HG03097 (cell line): ENCODE measurements around the gene RPS19.

ENCODE experiments used
- ATAC-seq: cut with Tn5 transposase; IDR thresholded peaks from one replicate; pipeline ENCODE4 v1.9.1; 2021; ENCODE audit not compliant: unreplicated experiment, low FRiP score

RPS19 gene

DNA sequence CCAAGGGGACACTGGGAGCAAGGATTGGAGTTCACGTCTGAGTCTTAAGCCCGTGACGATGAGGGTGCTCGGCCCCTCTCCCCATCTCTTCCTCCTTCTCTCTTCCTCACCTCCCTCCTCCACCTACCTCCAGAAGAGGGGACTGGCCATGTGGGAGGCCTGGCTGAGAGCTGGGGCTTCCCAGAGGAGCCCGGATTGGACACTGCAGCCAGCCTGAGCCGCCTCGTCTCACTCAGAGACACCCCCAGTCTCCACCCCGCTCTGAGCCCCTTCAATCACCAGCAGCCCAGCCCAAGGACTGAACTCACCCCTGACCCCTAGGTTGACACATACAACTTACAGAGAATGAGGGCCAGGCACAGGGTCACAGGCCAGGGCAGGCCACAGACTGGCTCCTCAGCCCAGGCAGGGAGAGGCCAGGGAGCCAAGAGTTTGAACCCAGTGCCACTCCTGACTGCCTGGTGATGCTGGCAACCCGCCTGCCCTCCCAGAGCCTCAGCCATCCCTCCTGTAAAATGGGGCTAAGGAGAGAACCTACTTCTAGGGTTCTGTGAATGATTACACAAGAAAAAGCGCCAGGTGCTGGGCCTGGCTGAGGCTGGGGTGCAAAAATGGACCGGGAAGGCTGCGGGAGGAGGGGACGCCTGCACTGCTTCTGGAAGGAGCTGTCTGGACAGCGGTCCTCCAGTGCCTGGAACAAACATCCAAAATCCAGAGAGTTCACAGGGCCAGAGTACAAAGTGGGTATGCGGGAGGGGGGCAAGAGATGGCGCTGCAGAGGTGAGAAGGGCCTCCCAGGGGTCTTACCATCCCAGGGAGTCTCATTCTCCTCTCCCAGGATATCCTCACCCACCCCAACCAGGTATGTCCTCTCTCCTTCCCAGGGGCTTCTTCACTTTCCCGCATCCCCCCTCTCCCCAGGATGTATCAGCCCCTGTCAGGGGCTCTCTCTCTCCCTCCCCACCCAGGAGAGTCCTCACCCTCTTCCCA lies 18.2 kb downstream of the RPS19 start:
- ATAC-seq = no peak

GRCh38 chr19:41879080-41879479 lies 19.0 kb downstream of the RPS19 start:
- no peak for ATAC-seq

- no peak for ATAC-seq
Measured at GRCh38 chr19:41879670-41880328, 19.7 kb downstream of the RPS19 start.

DNA sequence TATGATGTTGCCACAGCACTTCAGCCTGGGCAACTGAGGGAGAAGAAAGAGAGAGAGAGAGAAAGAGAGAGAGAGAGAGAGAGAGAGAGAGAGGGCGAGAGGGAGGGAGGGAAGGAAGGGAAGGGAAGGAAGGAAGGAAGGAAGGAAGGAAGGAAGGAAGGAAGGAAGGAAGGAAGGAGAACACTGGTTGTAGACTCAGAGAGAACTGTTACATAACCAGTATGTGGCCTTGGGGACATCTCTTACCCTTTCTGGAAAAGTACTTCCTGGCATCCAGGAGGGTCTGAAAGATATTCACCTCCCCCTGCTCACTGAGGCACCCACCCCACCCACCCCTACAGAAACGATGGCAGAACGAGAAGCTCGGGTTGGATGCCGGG lies 20.3 kb downstream of the RPS19 start:
- no peak for ATAC-seq

GRCh38 chr19:41882568-41883462 lies 22.8 kb downstream of the RPS19 start, which contains the start of gene ARHGEF1:
ARHGEF1 (plus strand) TSS chr19:41883184; CDS start chr19:41888083, 4,899 bp downstream.
- ATAC-seq = no peak

- ATAC-seq = no peak
Measured at GRCh38 chr19:41883463-41883820, 23.4 kb downstream of the RPS19 start.

DNA sequence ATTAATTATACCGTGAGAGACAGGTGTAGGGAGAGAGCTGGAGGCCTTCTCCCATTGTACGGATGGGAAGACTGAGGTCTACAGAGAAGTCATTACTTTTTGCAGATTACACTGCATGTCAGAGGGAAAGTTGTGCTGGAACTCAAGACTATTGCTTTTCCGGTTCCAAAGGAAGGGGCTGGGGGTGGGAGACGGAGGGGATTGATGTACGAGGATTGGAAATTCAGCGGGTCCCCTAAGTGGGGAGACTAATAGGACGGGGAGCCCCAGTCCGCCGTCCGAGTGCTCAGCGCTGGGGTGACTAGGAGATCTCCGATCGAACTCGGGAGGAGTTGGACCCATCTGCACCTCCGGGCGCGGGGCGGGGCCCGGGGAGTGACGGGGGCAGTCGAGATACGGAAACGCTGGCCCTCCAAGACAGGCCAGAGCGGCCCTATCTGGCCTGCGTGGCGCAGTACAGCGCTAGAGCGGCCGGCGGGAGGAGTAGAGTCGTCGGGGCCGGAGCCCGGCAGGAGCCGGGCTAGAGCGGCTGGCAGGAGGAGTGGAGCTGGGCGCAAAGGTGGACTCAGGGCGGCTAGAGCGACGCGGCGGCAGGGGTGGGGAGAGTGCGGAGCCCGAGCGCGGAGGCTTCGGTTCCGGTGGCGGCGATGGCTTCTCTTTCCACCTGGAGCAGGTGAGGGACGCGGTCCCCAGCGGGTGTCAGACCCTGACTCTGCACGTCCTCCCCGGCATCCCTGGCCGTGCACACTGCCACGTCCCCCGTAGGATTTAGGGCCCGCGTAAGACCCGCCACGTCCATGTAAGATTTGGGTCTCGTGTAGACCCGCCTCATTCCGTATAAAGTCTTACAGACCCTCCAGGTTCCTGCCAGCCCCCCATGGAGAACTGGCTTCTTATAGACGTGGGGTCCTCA lies 24.0 kb downstream of the RPS19 start:
- ATAC-seq = peak; percentile 59

GRCh38 chr19:41886761-41887710 lies 27.0 kb downstream of the RPS19 start:
- no peak for ATAC-seq

- no peak for ATAC-seq
Measured at GRCh38 chr19:41887711-41888382, 27.8 kb downstream of the RPS19 start.

GRCh38 chr19:41888926-41889325 lies 28.9 kb downstream of the RPS19 start:
- ATAC-seq = no peak

- no peak for ATAC-seq
Measured at GRCh38 chr19:41889896-41890295, 29.8 kb downstream of the RPS19 start.

GRCh38 chr19:41890936-41891335 lies 30.9 kb downstream of the RPS19 start:
- no peak for ATAC-seq

- ATAC-seq = no peak
Measured at GRCh38 chr19:41892173-41892902, 32.3 kb downstream of the RPS19 start.

DNA sequence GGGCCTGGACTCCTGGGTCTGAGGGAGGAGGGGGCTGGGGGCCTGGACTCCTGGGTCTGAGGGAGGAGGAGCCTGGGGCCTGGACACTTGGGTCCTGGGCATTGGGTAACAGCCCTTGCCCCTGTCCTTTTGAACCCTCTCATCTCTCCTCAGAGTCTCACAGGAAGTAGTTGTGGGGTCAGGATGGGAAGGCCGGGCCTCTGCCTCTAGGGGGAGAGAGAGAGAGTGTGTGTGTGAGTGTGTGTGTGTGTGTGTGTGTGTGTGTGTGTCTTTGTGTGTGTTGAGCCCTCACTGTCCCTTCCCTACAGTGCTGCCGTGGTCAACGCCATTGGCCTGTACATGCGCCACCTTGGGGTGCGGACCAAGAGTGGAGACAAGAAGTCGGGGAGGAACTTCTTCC lies 33.8 kb downstream of the RPS19 start:
- ATAC-seq = no peak

- ATAC-seq = no peak
Measured at GRCh38 chr19:41894350-41894749, 34.3 kb downstream of the RPS19 start.

- no peak for ATAC-seq
Measured at GRCh38 chr19:41895745-41896580, 35.9 kb downstream of the RPS19 start.

DNA sequence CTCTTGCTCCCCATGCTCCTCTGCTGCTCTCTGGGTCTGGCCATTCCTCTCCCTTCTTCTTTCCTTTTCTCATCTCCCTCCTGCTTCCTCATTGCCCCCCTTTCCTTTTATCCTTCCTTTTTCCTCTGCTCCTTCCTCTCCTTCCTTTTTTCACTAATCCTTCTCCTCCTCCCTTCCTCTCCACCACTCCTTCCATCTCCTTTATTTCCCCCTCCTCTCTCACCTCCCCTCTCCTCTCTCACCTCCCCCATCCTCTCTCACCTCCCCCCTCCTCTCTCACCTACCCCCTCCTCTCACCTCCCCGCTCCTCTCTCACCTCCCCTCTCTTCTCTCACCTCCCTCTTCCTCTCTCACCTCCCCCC lies 36.5 kb downstream of the RPS19 start:
- no peak for ATAC-seq
